Measurements from ENCODE around the gene PLAU.

Gene PLAU

DNA sequence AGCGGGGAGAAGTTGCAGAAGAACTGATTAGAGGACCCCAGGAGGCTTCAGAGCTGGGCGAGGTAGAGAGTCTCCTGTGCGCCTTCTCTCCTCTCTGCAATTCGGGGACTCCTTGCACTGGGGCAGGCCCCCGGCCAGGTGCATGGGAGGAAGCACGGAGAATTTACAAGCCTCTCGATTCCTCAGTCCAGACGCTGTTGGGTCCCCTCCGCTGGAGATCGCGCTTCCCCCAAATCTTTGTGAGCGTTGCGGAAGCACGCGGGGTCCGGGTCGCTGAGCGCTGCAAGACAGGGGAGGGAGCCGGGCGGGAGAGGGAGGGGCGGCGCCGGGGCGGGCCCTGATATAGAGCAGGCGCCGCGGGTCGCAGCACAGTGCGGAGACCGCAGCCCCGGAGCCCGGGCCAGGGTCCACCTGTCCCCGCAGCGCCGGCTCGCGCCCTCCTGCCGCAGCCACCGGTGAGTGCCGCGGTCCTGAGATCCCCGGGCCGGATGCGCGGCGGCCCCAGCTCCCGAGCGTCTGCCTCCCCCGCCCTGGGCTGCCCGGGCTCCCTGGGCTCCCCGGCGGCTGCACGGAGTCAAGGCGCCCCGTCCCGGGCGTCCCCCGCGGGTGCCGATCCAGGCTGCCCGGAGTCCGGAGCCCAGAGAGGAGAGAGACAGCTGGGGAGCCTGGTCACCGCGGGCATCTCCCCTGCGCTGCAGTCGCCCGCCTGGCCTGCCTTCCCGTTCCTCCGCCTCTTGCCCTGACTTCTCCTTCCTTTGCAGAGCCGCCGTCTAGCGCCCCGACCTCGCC is at the start of gene PLAU:
Gene PLAU, plus strand, starts transcription at position 369 of the 789 bp plus-strand sequence. CDS start 424 bp downstream, outside the sequence.
- DNase-seq = peak; percentile 46

DNA sequence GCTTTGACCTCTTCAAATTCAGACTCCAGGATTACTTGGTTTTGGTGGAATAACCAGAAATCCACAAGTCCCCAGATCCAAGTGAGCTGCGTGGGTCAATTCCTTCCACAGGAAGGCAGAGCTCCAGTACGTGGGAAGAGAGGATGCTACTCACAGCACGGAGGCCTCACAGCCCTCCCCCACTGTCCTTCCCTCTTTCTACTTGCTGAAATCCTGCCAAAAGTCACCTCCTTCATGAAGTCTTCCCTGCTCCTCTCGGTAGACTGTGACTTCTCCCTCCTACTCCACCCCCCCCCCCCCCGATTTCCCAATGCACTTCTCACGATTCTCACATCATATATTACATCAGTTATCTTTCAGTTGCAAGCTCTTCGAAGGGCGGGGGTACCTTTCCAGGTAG is 48.9 kb upstream of the PLAU start:
- no peak for DNase-seq

DNA sequence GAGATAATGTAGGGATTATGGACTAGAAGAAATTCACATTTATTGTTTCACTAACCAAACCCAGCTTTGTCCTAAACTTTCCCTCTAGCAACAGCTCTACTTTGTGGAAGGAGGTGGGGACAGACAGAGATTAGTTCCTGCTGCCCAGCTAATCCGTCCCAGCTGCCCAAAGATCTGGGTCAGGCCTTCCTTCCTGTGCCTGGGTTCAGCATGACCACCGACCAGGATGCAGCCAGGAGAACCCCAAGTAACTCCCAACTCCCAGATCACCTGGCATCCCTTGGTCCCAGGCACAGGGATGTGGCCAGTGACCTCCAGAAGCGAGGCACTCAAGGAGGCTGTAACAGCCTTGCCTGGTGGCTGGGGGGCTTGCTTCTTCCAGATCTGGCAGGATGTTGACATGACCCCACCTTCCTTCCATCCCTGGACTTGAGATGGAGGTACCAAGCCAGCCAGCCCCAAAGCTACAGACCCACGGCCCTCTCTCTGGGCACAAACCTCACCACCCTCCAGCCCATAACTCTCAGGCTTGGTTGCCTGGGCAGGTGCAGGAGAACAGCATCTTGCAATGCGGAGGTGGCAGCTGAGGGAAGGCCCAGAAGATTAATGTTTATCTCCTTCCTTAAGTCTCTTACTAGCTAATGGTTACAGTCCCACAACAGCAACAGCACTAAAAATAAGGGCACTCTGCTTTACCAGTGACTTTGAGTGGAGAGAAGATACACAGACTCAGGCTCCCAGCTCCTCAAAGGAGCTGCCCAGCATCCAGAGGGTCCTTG is 47.7 kb upstream of the PLAU start:
- DNase-seq = no peak

DNA sequence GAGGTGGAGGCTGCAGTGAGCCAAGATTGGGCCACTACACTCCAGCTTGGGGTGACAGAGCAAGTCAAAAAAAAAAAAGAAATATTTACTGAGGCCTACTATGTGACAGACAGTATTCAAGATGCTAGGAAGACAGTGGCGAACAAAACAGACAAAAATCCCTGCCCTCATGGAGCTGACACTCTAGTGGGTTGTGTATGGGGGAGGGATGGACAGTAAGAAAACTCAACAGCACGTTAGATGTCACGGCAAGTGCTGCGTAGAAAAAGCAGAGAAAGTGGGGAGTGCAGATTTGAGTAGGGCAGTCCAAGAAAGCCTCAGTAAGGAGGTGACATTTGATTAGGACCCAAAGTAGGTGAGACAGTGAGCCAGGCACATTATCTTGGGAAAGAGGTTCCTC is 46.7 kb upstream of the PLAU start:
- DNase-seq = no peak

DNA sequence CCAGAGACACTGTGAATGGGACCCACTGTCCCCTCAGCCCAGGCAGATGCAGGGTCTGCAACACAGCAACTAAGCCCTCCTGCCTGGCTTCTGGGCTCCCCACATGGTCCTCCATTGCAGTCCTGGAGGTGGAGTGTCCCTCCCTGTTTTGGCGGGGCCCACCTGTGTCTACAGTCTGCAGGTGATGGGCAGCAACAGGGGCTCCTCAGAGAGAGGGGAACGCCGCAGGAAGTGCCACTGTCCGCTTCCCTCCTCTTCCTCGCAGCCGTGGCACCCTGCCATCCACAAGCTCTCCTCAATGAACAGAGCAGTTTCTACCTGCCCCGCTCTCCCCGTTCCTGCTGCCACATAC is 45.8 kb upstream of the PLAU start:
- no peak for DNase-seq

DNA sequence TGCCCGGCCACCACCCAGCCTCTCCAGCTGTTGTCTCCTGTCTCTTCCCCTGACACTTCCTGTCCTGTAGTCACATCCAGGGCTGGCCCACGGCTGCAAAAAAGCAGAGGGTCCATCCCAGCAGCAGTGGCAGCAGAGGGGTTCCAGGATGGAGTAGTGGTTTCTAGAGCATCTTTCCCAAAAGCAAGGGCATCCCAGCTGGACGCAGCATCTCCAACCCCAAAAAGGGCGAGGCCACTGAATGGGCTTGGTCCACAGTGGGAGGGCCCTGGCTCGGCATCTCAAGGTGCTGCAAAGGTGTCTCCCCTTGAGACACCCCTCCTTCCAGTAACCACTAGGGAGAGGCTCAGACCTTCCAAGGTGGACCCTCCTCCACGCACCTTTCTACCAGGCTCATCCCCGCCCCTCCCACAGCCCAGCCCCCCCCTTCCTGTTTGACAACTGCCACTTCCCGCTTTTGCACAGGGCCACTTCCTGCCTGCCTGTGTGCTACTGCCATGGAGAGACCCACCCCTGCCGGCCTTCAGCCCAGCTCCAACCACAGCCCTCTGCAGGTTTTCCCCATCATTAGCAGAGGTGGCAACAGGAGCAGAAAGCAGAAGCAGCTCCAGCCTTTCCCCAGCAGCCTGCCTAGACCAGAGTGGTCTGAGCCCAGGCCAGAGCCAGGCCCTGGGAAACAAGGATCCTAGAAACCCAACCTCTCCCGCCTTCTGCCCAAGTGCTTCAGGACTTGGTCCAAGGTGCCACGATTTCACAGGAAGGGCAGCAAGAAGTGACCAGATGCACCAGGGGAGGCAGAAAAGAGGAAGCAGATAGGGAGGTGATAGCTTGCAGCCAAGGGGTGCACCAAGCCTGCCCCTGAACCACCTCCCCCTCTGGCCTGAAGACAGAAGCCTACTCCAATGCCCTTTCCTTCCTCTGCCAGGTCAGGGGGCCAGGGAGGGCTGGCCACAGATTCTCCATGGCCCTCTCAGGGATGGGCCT is 45.2 kb upstream of the PLAU start:
- no peak for DNase-seq

DNA sequence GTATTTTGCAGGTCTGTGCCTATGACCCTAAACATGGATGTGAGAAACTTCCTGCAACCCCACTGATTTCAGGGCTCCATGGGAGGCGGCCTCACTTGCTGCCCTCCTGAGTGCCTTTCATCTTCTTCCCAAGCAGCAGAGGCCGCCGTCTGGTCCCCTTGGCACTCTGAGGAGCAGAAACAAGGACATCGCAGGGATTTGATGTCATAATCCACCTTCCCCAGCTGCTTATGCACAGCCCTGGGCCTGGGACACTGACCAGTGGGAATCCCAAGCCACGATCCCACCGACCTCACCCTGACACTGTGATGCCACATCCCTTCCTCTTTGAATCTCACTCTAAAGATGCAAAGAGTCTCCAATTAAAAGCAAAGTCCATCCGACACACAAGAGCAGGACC is 44.3 kb upstream of the PLAU start:
- DNase-seq = no peak

DNA sequence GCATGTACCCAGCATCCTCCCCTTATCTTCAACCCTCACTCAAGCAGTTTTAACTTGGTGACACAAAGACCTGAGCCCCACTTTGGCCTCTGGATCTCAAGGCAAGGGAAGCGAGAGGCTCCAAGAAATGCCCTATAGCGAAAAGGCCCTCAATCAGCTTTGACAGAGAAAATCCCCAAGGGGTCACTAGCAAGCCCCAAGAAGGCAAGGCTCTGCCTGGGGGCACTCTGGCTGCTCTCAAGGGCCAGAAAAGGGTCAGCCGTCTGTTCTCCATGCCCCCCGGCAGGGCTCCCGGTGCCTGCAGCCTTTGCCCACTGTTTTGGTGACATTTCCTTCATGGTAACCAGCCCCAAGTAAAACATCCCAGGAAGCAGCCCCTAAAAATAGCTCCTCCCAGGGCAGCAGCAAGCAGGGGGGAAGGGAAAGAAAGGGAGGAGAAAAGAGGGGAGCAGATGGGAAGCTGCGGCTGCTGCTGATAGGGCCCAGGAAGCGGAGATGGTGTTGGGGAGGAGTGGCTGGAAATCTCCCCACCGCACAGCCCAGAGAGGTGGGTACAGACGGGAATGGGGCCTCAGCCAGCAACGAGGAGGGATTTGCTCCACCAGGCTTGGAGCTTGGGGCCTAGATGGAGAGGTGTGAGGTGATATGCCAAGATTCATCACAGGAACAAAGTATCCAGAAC is 43.7 kb upstream of the PLAU start:
- DNase-seq = no peak

DNA sequence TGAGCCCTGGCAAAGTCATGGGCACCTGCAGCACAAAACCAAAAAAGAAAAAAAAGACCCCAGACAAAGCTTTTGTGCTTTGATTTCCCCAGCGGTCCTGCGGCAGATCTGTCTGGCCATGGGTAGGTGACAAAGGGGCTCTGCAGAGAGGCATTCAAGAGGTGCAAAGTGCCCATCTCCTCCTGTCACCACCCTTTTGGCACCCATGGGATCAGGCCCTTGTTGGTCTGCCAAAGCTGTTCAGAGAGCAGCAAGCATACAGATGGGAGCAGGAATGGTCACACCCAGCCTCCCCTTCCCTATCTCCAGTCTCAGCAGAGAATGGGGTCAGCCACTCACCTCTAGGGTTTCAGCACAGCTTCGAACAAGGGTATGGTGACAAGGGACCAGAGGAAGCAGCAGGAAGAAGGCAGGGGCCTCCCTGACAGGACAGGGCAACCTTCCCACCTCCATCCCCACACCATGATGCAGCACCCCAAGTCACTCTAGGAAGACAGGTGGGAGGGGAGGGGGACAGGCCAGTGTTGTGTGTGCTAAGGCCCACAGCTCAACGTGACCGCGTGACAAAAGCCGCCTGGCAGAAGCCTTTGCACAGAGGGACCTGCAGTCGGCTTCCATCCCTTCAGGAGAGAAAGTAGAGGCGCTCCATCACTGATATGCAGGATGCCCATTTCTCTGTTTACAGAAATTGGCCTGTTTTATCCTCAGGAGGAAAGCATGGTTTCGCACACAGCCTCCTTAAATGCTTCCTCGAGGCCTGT is 42.9 kb upstream of the PLAU start:
- no peak for DNase-seq

DNA sequence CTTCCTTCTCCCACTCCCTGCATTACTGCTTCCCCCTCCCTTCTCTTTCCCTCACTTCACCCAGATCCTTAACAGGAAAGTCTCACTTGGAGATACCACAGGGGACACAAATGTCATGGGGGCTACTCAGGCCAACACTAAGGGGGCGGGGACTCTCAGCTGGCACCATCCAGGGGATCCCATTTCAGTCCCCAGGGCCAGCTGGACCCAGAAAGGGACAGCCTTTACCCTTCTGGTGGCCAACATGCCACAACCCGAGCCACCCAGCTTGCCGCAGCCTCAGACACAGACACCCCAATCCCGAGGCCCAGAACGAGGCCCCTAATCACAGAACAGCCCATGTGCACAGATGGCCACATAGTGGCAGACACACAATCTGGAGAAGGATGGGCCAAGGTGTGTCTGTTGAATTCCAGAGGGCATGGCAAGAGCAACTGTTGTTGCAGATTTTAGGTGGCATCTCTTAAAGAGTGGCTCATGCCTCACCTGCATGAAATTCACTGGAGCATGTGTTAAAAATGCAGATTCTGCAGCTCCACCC is 42.2 kb upstream of the PLAU start:
- no peak for DNase-seq

DNA sequence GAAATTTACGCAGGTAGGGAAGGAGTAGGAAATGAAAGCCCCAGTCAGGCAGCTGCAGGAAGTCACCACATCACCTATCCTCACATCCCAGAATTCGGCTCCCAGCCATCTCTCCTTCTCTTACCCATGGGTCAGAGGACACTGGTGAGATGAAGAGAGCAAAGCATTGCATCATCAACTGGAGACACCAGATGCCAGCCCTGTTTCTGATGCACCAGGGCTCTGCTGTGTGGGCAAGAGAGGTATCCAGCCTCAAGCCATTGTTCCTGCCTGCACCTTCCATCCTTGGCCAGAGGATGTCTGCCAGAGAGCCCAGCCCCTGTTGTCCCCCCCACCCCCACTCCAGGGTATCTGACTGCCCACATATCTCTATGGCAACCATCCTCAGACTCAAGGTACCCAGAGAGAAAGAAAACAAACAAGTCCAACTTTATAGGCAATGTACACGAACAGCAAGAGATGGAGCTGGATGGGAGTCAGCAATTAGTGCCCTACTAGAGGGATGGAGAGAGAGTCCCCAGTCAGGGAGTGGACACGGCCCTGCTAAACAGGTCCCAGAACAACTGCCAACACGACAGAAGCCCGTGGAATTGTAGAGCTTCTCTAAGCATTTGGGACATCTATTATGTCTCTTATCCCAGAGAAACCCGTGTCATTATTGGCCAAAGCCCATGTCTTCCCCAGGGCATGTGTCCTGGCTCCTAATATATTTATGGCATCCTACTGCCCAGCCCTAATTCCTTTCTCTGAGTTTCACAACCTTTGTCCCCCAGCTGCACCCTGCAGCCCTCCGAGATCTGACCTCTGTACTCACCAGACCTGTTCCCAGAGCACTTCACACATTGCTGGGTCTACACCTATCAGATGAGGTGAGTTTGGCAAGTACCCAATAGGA is 39.4 kb upstream of the PLAU start:
- no peak for DNase-seq

DNA sequence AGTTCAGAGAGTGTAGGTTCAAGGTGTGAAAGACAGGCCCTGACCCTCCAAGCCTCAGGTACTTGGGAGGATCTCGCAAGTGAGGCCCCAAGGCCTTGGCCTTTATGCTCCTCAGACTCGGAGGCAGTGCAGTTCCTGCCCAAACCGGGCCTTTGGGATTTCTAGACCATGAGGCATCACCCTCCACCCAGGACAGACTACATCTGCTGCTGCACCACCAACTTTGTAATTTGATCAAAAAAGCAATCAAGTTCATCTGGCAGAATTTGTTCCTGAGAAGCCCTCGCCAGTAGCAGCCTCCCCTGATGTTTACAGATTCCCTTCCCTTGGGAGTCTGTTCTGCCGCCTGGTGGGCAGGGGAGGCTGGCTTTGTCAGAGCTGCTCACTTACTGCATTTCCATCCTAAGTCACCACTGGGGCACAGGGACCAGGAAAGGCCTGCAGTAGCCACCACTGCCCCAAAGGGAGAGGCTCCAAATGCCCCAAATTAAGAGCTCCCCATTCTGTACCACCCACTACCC is 38.7 kb upstream of the PLAU start:
- no peak for DNase-seq

DNA sequence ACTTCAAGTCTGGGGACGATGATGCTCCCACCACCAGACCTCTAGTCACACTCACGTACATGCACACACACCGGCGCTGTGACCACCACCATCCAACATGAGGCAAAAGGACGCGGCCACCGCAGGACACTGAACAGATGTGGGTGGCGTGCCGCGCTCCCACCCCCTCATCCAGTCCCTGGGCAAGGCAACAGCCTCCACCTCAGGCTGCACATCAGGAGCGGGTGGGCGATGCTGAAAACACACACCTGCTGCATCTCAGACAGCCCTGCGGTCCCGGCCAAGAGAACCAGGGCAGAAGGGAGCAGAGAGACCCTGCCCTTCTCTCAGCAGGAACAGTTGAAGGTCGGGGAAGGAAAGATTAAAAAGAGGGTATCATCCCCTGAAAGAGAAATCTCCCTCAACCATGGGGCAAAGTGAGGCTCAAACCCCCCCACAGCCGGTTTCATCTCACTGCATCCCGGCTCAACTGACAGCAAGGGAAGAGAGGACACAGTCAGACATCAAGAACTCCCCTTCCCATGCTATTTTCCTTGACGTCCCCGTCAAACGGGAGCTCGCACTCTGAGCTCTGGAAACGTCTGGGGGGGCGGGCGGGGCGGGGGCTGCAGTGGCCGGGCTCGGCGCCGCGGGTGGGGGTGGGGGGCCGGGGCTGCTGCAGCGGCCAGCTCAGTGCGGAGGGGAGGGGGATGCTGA is 37.6 kb upstream of the PLAU start:
- no peak for DNase-seq

DNA sequence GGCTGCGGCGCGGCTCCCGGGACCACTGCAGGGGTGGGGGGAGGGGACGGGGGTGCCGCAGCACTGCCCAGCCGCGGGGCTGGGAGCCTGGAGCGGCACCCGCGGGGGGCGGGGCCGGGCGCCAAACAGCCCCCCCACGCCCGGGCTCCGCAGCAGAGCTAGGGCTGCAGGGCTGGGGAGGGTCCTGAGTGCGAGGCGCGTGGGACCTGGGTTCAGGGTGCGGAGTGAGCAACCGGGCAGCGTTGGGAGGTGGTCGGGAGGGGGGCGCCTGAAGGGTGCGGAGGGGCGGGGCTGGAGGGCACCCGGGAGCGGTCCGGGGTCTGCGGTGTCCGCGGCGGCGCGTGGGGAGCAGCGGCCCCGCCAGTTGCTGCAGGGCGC is 37.1 kb upstream of the PLAU start:
- no peak for DNase-seq

DNA sequence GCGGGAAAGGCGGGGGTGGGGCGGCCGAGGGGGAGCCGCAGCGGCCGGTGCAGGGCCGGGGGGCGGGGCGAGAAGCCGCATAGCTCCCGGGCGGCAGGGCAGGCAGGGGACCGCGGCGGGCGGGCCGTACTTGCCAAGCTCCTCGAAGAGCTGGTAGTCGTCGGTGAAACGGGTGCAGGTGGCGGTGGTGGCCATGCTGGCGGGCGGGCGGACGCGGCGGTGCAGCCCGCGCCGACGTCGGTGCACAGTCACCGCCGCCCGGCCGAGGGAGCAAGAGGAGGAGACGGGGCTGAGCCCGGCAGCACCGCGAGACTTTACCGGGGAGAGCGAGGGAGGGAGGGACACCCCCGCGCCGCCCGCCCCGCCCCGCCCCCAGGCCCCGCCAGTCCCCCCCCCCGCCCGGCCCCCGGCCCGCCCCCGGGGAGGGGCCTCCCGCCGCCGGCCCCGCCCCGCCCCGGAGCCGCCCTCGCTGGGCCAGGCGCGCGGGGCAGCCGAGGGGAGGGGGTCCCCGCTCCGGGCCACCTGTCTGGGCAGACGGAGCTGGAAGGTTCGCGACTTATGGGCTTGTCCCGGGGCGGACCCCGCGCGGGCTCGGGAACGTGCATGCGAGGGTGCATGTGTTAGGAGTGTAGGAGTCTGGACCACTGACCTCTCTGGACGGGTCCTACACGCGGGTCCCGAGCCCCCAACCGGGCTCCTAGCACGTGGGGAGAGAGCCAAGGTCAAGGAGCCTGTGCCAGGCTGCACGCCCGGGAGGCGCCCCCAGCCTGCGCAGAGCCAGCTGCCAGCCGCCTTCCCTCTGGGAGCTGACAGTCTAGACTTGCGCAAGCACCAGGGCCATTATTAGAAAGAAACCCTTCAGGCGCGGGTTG is 36.4 kb upstream of the PLAU start, which contains the start of gene CAMK2G:
Gene CAMK2G, minus strand, starts transcription at position 289 of the 872 bp plus-strand sequence. Its CDS starts 94 bp downstream, at position 195.
- DNase-seq = peak; percentile 74

DNA sequence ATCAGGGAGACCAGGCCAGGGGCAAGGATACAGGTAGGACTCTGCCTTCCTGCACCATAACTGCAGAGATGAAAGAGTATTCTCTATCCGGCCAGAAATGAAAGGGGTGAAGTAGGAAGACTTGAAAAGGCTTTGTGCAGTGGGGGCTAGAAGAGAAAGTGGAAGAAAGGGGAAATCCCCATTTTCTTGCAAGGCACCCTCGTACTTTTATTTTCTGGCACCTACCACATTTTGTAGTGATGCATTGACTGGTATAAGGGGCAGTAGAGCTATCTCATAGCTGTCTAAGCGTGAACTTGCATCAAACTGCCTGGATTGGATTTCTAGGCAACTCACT is 35.8 kb upstream of the PLAU start:
- no peak for DNase-seq

DNA sequence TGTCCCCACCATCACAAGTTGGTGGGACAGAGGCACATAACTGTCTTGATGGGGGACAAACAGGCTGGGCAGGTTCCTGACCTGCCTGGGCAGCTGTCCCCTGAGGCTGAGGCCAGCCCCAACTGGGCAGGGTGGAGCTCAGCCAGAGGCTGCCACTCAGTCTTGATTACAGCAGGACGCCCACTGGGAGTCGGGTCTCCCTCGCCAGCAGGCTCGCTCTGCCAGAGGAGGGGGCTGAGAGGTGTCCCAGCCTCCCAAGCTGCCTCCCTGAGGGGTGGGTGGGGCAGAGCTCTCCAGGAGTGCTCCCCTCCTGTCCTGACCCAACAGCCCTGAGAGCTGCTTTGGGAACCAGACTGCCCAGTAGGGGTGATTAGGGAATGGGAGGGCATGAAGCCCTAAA is 34.8 kb upstream of the PLAU start:
- DNase-seq = no peak

DNA sequence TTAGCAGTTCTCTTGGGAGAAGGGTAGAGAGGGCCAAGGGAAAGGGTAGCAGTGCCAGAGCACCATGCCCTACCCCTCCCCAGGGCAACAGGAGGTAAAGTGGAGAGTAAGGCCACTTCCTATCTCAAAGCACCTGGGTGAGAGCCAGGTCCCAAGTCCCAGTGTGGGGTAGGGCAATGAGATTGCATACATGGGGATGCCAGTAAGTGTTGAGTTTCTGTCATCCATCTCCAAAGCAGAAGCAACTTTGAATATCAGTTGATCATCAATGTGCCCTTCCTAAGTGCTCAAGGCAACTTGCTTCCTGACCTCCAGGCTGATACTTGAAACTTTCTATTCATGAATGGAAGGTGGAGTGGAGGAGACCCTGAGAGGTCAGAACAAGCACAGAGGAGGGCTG is 34.4 kb upstream of the PLAU start:
- DNase-seq = no peak

DNA sequence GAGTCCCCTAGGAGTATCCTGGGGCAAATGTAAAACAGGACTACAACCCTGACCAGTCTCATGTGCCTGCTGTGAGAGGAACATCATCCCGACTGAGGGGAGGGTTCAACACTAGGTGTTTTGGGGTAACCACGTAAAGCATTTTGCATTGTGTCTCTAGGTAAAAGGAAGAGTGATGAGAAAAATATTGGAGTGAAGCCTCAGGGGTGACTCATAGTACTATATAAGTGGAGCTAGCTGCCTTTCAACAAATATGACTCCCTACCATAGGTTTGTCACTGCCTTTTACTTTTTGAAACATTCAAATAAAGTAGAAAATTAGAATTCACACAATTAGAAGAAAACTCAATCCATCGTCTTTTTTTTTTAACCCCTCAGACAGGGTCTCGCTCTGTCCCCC is 34.0 kb upstream of the PLAU start:
- DNase-seq = no peak

All from NCI-H510A treated with DMSO at 0.1 percent for 48 hours (cell line).